GM12892 (cell line): ENCODE results near the gene MAP3K5.

ENCODE experiments used
- POLR2A ChIP-seq: IDR thresholded peaks from 2 replicates; pipeline ENCODE4 v1.6.1; 2011; ENCODE audit warnings: low read depth, low read length, control low read depth
- POLR2AphosphoS5 ChIP-seq: IDR thresholded peaks from 2 replicates; pipeline ENCODE4 v1.6.1; 2011; ENCODE audit warnings: low read depth, low read length, control low read depth
- TAF1 ChIP-seq: IDR thresholded peaks from 2 replicates; pipeline ENCODE4 v1.6.1; 2011; ENCODE audit warnings: low read depth, mild to moderate bottlenecking, control low read depth, low read length, borderline replicate concordance

DNA sequence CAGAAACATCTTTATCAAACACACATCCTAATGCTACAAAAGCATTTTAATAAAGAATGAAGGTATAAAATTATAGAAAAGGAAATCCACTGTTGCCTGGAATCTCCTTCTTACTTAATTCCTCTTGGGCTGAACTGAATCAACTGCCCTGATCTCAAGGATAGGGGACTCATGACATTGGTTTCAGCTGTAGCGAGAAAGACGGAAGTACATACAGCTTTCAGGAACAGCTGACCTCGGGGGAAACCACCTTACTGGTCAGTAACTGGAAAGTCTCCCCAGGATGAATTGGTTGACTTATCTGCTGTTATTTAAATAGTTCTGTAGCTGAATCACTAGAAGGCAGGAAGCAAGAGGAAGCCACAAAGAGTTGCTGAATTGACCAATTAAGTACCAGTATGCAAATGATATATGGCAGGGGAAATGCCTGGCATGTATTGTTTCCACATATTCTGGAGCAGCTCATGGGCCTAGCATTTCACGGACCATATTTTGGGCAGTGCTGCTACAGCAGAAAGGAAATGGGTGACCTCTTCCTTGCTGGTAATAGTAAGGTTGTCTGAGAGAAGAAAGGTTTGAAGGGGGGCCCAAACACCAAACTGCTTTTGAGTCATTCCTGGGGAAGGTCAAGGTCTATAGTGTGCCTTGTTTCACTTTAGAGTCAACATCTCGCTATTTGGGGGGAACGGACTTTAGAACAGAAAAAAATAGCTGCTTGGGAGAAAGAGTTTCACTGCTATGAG, 198.4 kb downstream of the MAP3K5 start:
- TF ChIP-seq POLR2A (peak; percentile 44; the same call in 1 of the 2 replicates), POLR2AphosphoS5 (peak; percentile 63), TAF1 (peak; percentile 7; the same call in 1 of the 2 replicates)
